GM23338 (cell line): Measurements from ENCODE around the gene DBH. TPM values are rescaled to one million over a fixed set of nuclear protein-coding genes. Genes with fewer than 3 reads are reported as not detected.

ENCODE experiments used
- ATAC-seq: fragments of 200-7000 bp; cut with Tn5 transposase; 3 replicates; pipeline ENCODE4 v1.9.1; 2020
- DNase-seq: peaks from one replicate; pipeline ENCODE4 v3.0.0-alpha.2; 2015; ENCODE audit warnings: low spot score
- H2AFZ ChIP-seq: fragments of 200-600 bp; sonication (generic); 2 replicates; pipeline ENCODE4 v1.8.0; 2016; ENCODE audit warnings: antibody characterized with exemption, mild to moderate bottlenecking, moderate library complexity
- H3F3A ChIP-seq: fragments of 200-600 bp; sonication (generic); replicated peaks from 2 replicates; pipeline ENCODE4 v1.8.0; 2017; ENCODE audit warnings: antibody characterized with exemption, mixed run types, low read depth
- H3K27ac ChIP-seq: fragments of 200-600 bp; sonication (generic); 2 replicates; pipeline ENCODE4 v1.6.1; 2016; ENCODE audit warnings: low read depth
- H3K27me3 ChIP-seq: fragments of 200-600 bp; sonication (generic); 2 replicates; pipeline ENCODE4 v1.8.0; 2016; ENCODE audit warnings: mild to moderate bottlenecking, mixed run types, moderate library complexity; ENCODE audit not compliant: insufficient read depth
- H3K36me3 ChIP-seq: fragments of 200-600 bp; sonication (generic); 2 replicates; pipeline ENCODE4 v1.8.0; 2016; ENCODE audit warnings: mild to moderate bottlenecking; ENCODE audit not compliant: insufficient read depth
- H3K4me1 ChIP-seq: fragments of 200-600 bp; sonication (generic); 2 replicates; pipeline ENCODE4 v1.8.0; 2016; ENCODE audit warnings: mild to moderate bottlenecking, moderate library complexity; ENCODE audit not compliant: insufficient read depth
- H3K4me2 ChIP-seq: fragments of 200-600 bp; sonication (generic); 2 replicates; pipeline ENCODE4 v1.7.1; 2017; ENCODE audit warnings: mixed run types
- H3K4me3 ChIP-seq: fragments of 200-600 bp; sonication (generic); 2 replicates; pipeline ENCODE4 v1.6.1; 2016; ENCODE audit warnings: mixed run types
- H3K79me2 ChIP-seq: fragments of 200-600 bp; sonication (generic); replicated peaks from 2 replicates; pipeline ENCODE4 v1.8.0; 2017; ENCODE audit warnings: mild to moderate bottlenecking; ENCODE audit not compliant: insufficient read depth
- H3K9me2 ChIP-seq: fragments of 200-600 bp; sonication (generic); 2 replicates; pipeline ENCODE4 v1.8.0; 2017; ENCODE audit not compliant: insufficient read depth
- H4K20me1 ChIP-seq: fragments of 200-600 bp; sonication (generic); replicated peaks from 2 replicates; pipeline ENCODE4 v1.8.0; 2017; ENCODE audit warnings: mild to moderate bottlenecking; ENCODE audit not compliant: insufficient read depth
- H3K27ac Mint-ChIP-seq: 2 replicates; pipeline ENCODE4 v1.8.0; 2020; ENCODE audit warnings: inconsistent platforms, mild to moderate bottlenecking, moderate library complexity, mixed read lengths
- H3K27me3 Mint-ChIP-seq: 3 replicates; pipeline ENCODE4 v1.8.0; 2022; ENCODE audit warnings: low read depth, mild to moderate bottlenecking, moderate library complexity, mixed read lengths, inconsistent platforms; ENCODE audit not compliant: insufficient read depth, poor library complexity
- H3K36me3 Mint-ChIP-seq: 3 replicates; pipeline ENCODE4 v1.8.0; 2021; ENCODE audit warnings: low read depth, mild to moderate bottlenecking, inconsistent platforms, moderate library complexity, mixed read lengths
- H3K4me1 Mint-ChIP-seq: 3 replicates; pipeline ENCODE4 v1.8.0; 2020; ENCODE audit warnings: mild to moderate bottlenecking, inconsistent platforms, mixed read lengths
- H3K4me3 Mint-ChIP-seq: 3 replicates; pipeline ENCODE4 v1.8.0; 2021; ENCODE audit warnings: moderate library complexity, mild to moderate bottlenecking, inconsistent platforms, mixed read lengths
- H3K9me3 Mint-ChIP-seq: 3 replicates; pipeline ENCODE4 v1.8.0; 2020; ENCODE audit warnings: moderate library complexity, mild to moderate bottlenecking, inconsistent platforms, mixed read lengths
- CREB1 ChIP-seq: fragments of 250-450 bp; sonication (Bioruptor Pico); IDR thresholded peaks from 2 replicates; pipeline ENCODE4 v1.5.0; 2020; ENCODE audit warnings: low read depth, mild to moderate bottlenecking, moderate library complexity
- EZH2 ChIP-seq: fragments of 200-600 bp; sonication (generic); IDR thresholded peaks from one replicate; pipeline ENCODE4 v1.8.0; 2017; ENCODE audit warnings: antibody characterized with exemption, mild to moderate bottlenecking, low read depth; ENCODE audit not compliant: unreplicated experiment
- EZH2phosphoT487 ChIP-seq: fragments of 200-600 bp; sonication (generic); IDR thresholded peaks from one replicate; pipeline ENCODE4 v1.8.1; 2018; ENCODE audit warnings: antibody characterized with exemption; ENCODE audit not compliant: unreplicated experiment
- JUNB ChIP-seq: IDR thresholded peaks from one replicate; pipeline ENCODE4 v1.6.1; 2016; ENCODE audit warnings: antibody characterized with exemption; ENCODE audit not compliant: unreplicated experiment
- NANOG ChIP-seq: IDR thresholded peaks from 2 replicates; pipeline ENCODE4 v1.6.1; 2016; ENCODE audit warnings: antibody characterized with exemption, borderline replicate concordance
- POLR2AphosphoS5 ChIP-seq: IDR thresholded peaks from 2 replicates; pipeline ENCODE4 v1.6.1; 2016; ENCODE audit warnings: antibody characterized with exemption, low read depth
- STAT1 ChIP-seq: IDR thresholded peaks from one replicate; pipeline ENCODE4 v1.6.1; 2016; ENCODE audit warnings: antibody characterized with exemption; ENCODE audit not compliant: unreplicated experiment
- ZNF114 ChIP-seq: fragments of 250-450 bp; sonication (Bioruptor Pico); IDR thresholded peaks from 2 replicates; pipeline ENCODE4 v1.5.0; 2020; ENCODE audit warnings: mild to moderate bottlenecking, moderate library complexity
- ZNF331 ChIP-seq: fragments of 250-450 bp; sonication (Bioruptor Pico); IDR thresholded peaks from 2 replicates; pipeline ENCODE4 v1.5.0; 2020; ENCODE audit warnings: low read depth, mild to moderate bottlenecking, moderate library complexity
- polyA plus RNA-seq: library from polyadenylated mRNA; unstranded; fragments of >200 nt; fragmentation: Nextera tagmentation; extraction: Ambion mirVana; gene quantifications from 2 replicates; pipeline ENCODE4 v1.2.1, GENCODE V29; 2016
- total RNA-seq: library from RNA; depleted of rRNA; stranded (reverse); fragments of >200 nt; shearing (Covaris generic); gene quantifications from 2 replicates; pipeline ENCODE4 v1.2.3, GENCODE V29; 2014
- TF ChIP-seq, protein P1 (sequence below): IDR thresholded peaks from one replicate; pipeline ENCODE4 v1.6.1; 2018; ENCODE audit warnings: antibody characterized with exemption; ENCODE audit not compliant: unreplicated experiment
- TF ChIP-seq, protein P2 (sequence below): fragments of 250-450 bp; sonication (Bioruptor Pico); IDR thresholded peaks from 2 replicates; pipeline ENCODE4 v1.5.0; 2020; ENCODE audit warnings: mild to moderate bottlenecking, moderate library complexity
- TF ChIP-seq, protein P3 (sequence below): IDR thresholded peaks from 2 replicates; pipeline ENCODE4 v1.6.1; 2016; ENCODE audit warnings: antibody characterized with exemption
- TF ChIP-seq, protein P4 (sequence below), 2 experiments: fragments of 200-600 bp in 1 of 2; sonication (generic) in 1 of 2; conservative IDR thresholded peaks; 2 replicates each; pipeline versions ENCODE4 v1.5.1 to v1.6.1; 2016 to 2017; ENCODE audit warnings: antibody characterized with exemption in 2 of 2, low read depth in 2 of 2, mild to moderate bottlenecking in 2 of 2, moderate library complexity in 1 of 2

The DBH gene
- total and polyA plus RNA-seq, 2 experiments from 2014 or later, result 0.08 to 0.24 TPM

DNA sequence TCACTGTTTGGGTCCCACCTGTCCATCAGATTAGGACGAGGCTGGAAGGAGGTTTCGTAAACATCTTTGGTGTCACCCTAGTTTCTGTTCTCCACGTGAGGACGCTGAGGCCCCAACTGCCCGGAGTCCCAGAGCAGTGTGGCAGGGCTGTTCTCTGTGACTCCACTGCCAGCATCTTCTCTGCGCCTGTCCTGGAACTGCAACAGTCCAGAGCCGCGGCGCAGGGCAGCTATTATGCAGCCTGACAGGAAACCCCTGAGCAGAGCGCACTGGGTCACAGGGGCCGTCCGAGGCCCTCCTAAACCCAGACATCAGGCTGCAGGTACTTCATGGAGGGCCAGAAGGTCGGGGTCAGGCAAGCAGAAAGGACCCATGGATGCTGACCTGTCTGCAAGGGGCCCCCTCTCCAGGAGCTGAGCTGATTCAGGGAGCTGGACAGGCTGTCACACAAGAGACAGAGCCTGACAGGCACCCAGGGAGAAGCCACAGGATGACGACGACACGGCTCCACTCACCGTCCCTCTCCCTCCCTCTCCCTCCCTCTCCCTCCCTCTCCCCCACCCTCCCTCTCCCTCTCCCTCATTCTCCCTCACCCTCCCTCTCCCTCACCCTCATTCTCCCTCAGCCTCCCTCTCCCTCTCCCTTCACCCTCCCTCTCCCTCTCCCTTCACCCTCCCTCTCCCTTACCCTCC is 31.7 kb downstream of the DBH start:
- H3K4me1 ChIP-seq, result no peaks in the 10 kb centered on the region
- Mint-ChIP-seq H3K36me3 (peaks cover 3% of the 10 kb centered on the region; the same call in 1 of the 3 replicates), H3K4me3 (no peak overlapping the region; the same call in 2 of the 3 replicates), H3K27me3 (peaks cover 4% of the 10 kb centered on the region), H3K27ac (no peak overlapping the region), H3K9me3 (no peaks in the 10 kb centered on the region), H3K4me1 (no peaks in the 10 kb centered on the region; the same call in 2 of the 3 replicates)
- TF ChIP-seq ZNF331 (CRISPR knock-in tag), result no peak
- no peak for TF ChIP-seq NANOG
- TF ChIP-seq JUNB, result no peak
- TF ChIP-seq POLR2AphosphoS5, result no peak
- no peak for TF ChIP-seq STAT1
- TF ChIP-seq ZNF114 (CRISPR knock-in tag), result no peak
- TF ChIP-seq, protein P1, sequence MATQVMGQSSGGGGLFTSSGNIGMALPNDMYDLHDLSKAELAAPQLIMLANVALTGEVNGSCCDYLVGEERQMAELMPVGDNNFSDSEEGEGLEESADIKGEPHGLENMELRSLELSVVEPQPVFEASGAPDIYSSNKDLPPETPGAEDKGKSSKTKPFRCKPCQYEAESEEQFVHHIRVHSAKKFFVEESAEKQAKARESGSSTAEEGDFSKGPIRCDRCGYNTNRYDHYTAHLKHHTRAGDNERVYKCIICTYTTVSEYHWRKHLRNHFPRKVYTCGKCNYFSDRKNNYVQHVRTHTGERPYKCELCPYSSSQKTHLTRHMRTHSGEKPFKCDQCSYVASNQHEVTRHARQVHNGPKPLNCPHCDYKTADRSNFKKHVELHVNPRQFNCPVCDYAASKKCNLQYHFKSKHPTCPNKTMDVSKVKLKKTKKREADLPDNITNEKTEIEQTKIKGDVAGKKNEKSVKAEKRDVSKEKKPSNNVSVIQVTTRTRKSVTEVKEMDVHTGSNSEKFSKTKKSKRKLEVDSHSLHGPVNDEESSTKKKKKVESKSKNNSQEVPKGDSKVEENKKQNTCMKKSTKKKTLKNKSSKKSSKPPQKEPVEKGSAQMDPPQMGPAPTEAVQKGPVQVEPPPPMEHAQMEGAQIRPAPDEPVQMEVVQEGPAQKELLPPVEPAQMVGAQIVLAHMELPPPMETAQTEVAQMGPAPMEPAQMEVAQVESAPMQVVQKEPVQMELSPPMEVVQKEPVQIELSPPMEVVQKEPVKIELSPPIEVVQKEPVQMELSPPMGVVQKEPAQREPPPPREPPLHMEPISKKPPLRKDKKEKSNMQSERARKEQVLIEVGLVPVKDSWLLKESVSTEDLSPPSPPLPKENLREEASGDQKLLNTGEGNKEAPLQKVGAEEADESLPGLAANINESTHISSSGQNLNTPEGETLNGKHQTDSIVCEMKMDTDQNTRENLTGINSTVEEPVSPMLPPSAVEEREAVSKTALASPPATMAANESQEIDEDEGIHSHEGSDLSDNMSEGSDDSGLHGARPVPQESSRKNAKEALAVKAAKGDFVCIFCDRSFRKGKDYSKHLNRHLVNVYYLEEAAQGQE, result no peak
- TF ChIP-seq CREB1 (CRISPR knock-in tag), result no peak
- no peak for TF ChIP-seq EZH2phosphoT487
- TF ChIP-seq, protein P2, sequence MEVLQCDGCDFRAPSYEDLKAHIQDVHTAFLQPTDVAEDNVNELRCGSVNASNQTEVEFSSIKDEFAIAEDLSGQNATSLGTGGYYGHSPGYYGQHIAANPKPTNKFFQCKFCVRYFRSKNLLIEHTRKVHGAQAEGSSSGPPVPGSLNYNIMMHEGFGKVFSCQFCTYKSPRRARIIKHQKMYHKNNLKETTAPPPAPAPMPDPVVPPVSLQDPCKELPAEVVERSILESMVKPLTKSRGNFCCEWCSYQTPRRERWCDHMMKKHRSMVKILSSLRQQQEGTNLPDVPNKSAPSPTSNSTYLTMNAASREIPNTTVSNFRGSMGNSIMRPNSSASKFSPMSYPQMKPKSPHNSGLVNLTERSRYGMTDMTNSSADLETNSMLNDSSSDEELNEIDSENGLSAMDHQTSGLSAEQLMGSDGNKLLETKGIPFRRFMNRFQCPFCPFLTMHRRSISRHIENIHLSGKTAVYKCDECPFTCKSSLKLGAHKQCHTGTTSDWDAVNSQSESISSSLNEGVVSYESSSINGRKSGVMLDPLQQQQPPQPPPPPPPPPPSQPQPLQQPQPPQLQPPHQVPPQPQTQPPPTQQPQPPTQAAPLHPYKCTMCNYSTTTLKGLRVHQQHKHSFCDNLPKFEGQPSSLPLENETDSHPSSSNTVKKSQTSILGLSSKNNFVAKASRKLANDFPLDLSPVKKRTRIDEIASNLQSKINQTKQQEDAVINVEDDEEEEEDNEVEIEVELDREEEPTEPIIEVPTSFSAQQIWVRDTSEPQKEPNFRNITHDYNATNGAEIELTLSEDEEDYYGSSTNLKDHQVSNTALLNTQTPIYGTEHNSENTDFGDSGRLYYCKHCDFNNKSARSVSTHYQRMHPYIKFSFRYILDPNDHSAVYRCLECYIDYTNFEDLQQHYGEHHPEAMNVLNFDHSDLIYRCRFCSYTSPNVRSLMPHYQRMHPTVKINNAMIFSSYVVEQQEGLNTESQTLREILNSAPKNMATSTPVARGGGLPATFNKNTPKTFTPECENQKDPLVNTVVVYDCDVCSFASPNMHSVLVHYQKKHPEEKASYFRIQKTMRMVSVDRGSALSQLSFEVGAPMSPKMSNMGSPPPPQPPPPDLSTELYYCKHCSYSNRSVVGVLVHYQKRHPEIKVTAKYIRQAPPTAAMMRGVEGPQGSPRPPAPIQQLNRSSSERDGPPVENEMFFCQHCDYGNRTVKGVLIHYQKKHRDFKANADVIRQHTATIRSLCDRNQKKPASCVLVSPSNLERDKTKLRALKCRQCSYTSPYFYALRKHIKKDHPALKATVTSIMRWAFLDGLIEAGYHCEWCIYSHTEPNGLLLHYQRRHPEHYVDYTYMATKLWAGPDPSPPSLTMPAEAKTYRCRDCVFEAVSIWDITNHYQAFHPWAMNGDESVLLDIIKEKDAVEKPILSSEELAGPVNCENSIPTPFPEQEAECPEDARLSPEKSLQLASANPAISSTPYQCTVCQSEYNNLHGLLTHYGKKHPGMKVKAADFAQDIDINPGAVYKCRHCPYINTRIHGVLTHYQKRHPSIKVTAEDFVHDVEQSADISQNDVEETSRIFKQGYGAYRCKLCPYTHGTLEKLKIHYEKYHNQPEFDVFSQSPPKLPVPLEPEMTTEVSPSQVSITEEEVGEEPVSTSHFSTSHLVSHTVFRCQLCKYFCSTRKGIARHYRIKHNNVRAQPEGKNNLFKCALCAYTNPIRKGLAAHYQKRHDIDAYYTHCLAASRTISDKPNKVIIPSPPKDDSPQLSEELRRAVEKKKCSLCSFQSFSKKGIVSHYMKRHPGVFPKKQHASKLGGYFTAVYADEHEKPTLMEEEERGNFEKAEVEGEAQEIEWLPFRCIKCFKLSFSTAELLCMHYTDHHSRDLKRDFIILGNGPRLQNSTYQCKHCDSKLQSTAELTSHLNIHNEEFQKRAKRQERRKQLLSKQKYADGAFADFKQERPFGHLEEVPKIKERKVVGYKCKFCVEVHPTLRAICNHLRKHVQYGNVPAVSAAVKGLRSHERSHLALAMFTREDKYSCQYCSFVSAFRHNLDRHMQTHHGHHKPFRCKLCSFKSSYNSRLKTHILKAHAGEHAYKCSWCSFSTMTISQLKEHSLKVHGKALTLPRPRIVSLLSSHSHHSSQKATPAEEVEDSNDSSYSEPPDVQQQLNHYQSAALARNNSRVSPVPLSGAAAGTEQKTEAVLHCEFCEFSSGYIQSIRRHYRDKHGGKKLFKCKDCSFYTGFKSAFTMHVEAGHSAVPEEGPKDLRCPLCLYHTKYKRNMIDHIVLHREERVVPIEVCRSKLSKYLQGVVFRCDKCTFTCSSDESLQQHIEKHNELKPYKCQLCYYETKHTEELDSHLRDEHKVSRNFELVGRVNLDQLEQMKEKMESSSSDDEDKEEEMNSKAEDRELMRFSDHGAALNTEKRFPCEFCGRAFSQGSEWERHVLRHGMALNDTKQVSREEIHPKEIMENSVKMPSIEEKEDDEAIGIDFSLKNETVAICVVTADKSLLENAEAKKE (CRISPR knock-in tag), result no peak
- TF ChIP-seq, protein P3, sequence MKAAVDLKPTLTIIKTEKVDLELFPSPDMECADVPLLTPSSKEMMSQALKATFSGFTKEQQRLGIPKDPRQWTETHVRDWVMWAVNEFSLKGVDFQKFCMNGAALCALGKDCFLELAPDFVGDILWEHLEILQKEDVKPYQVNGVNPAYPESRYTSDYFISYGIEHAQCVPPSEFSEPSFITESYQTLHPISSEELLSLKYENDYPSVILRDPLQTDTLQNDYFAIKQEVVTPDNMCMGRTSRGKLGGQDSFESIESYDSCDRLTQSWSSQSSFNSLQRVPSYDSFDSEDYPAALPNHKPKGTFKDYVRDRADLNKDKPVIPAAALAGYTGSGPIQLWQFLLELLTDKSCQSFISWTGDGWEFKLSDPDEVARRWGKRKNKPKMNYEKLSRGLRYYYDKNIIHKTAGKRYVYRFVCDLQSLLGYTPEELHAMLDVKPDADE, result no peak
- TF ChIP-seq EZH2, result no peak
- TF ChIP-seq, protein P4, sequence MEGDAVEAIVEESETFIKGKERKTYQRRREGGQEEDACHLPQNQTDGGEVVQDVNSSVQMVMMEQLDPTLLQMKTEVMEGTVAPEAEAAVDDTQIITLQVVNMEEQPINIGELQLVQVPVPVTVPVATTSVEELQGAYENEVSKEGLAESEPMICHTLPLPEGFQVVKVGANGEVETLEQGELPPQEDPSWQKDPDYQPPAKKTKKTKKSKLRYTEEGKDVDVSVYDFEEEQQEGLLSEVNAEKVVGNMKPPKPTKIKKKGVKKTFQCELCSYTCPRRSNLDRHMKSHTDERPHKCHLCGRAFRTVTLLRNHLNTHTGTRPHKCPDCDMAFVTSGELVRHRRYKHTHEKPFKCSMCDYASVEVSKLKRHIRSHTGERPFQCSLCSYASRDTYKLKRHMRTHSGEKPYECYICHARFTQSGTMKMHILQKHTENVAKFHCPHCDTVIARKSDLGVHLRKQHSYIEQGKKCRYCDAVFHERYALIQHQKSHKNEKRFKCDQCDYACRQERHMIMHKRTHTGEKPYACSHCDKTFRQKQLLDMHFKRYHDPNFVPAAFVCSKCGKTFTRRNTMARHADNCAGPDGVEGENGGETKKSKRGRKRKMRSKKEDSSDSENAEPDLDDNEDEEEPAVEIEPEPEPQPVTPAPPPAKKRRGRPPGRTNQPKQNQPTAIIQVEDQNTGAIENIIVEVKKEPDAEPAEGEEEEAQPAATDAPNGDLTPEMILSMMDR (conservative IDR thresholded peaks at IDR 0.05; ENCODE audit: low read depth in 2 of 2), result no peak
- no peaks in the 10 kb centered on the region for H3K36me3 ChIP-seq
- DNase-seq (no peak), ATAC-seq (no peak)
- H3K4me3 ChIP-seq, result no peak overlapping the region
- H3K27me3 ChIP-seq, result no peaks in the 10 kb centered on the region
- no peaks in the 10 kb centered on the region for H3F3A ChIP-seq
- H3K27ac ChIP-seq, result no peak overlapping the region
- H3K9me2 ChIP-seq, result no peaks in the 10 kb centered on the region
- no peaks in the 10 kb centered on the region for H4K20me1 ChIP-seq
- no peak overlapping the region for H2AFZ ChIP-seq
- H3K79me2 ChIP-seq, result no peaks in the 10 kb centered on the region
- H3K4me2 ChIP-seq, result no peak overlapping the region
